SK-N-SH (cell line): ENCODE measurements around the gene RRN3. TPM values are rescaled to one million over a fixed set of nuclear protein-coding genes. Genes with fewer than 3 reads are reported as not detected.
"Not testable (repeated sequence)": the region's sequence is repeated elsewhere in the genome, so short reads cannot be mapped to it uniquely, and the experiment has no call there.

Experiments
- CTCF ChIA-PET: fragments of 300-600, 350-600 bp; formaldehyde crosslinking; extraction: SDS; loops from one replicate; lab custom pipeline; 2021; lab: Yijun Ruan, JAX
- POLR2A ChIA-PET: fragments of 350-600 bp; sonication (Branson Sonifier 250); formaldehyde crosslinking; extraction: SDS; loops from one replicate; lab custom pipeline; 2020; ENCODE audit warnings: antibody characterized with exemption, inconsistent platforms; lab: Yijun Ruan, JAX
- DNase-seq: peaks from one replicate; pipeline ENCODE4 v3.0.0; 2012
- H2AFZ ChIP-seq: fragments of 200-600 bp; sonication (generic); 2 replicates; pipeline ENCODE4 v1.8.1; 2016; ENCODE audit warnings: antibody characterized with exemption, mild to moderate bottlenecking, low read depth
- H3F3A ChIP-seq: fragments of 200-600 bp; sonication (generic); replicated peaks from 2 replicates; pipeline ENCODE3; 2016; ENCODE audit warnings: antibody characterized with exemption, mild to moderate bottlenecking; ENCODE audit not compliant: insufficient read depth
- H3K27ac ChIP-seq, 2 experiments: fragments of 200-500 bp in 1 of 2; fragments of 200-600 bp in 1 of 2; sonication (Bioruptor generic) in 1 of 2; sonication (generic), shearing (Covaris generic) in 1 of 2; 2 replicates each; pipeline versions ENCODE4 v1.5.1 to v1.6.1; 2014 to 2016; ENCODE audit warnings: low read depth in 2 of 2, inconsistent platforms in 1 of 2, low read length in 1 of 2, mild to moderate bottlenecking in 1 of 2, mixed read lengths in 1 of 2
- H3K27me3 ChIP-seq: fragments of 200-600 bp; sonication (generic), shearing (Covaris generic); 2 replicates; pipeline ENCODE4 v1.6.1; 2016; ENCODE audit warnings: mixed run types; ENCODE audit not compliant: insufficient read depth
- H3K36me3 ChIP-seq, 2 experiments: fragments of 200-500 bp in 1 of 2; fragments of 200-600 bp in 1 of 2; sonication (Bioruptor generic) in 1 of 2; sonication (generic) in 1 of 2; replicated peaks in 1 of 2; 2 replicates each; pipeline versions ENCODE3 to v1.5.1; 2014 to 2016; ENCODE audit warnings: low read length in 1 of 2, mild to moderate bottlenecking in 1 of 2; ENCODE audit not compliant: insufficient read depth in 2 of 2, control insufficient read depth in 1 of 2
- H3K4me1 ChIP-seq, 2 experiments: fragments of 200-500 bp in 1 of 2; fragments of 200-600 bp in 1 of 2; sonication (Bioruptor generic) in 1 of 2; sonication (generic), shearing (Covaris generic) in 1 of 2; 2 replicates each; pipeline versions ENCODE4 v1.5.1 to v1.6.1; 2014 to 2016; ENCODE audit warnings: low read depth in 1 of 2, low read length in 1 of 2, mixed run types in 1 of 2; ENCODE audit not compliant: insufficient read depth in 2 of 2, control insufficient read depth in 1 of 2
- H3K4me2 ChIP-seq: fragments of 200-600 bp; sonication (generic), shearing (Covaris generic); 2 replicates; pipeline ENCODE4 v1.6.1; 2017; ENCODE audit warnings: mixed run types
- H3K4me3 ChIP-seq, 2 experiments: fragments of 200-500 bp in 1 of 2; fragments of 200-600 bp in 1 of 2; sonication (Bioruptor generic) in 1 of 2; sonication (generic), shearing (Covaris generic) in 1 of 2; 2 replicates each; pipeline versions ENCODE4 v1.5.1 to v1.8.1; 2014 to 2016; ENCODE audit warnings: low read depth in 2 of 2, inconsistent platforms in 1 of 2, low read length in 1 of 2, mild to moderate bottlenecking in 1 of 2, mixed read lengths in 1 of 2, moderate library complexity in 1 of 2
- H3K79me2 ChIP-seq: fragments of 200-600 bp; sonication (generic); 2 replicates; pipeline ENCODE4 v1.8.1; 2017; ENCODE audit warnings: mild to moderate bottlenecking; ENCODE audit not compliant: insufficient read depth
- H3K9ac ChIP-seq: fragments of 200-600 bp; sonication (generic); 2 replicates; pipeline ENCODE4 v1.6.1; 2017; ENCODE audit warnings: mixed run types
- H3K9me2 ChIP-seq: fragments of 200-600 bp; sonication (generic); 2 replicates; pipeline ENCODE4 v1.6.1; 2017; ENCODE audit warnings: mixed run types
- H3K9me3 ChIP-seq: fragments of 200-600 bp; sonication (generic); 2 replicates; pipeline ENCODE4 v1.6.1; 2017; ENCODE audit warnings: mixed run types, mild to moderate bottlenecking, moderate library complexity
- H4K20me1 ChIP-seq: fragments of 200-600 bp; sonication (generic); 2 replicates; pipeline ENCODE4 v1.6.1; 2017; ENCODE audit warnings: mild to moderate bottlenecking, mixed run types; ENCODE audit not compliant: insufficient read depth
- CTCF ChIP-seq: fragments of 200-600 bp; sonication (generic); IDR thresholded peaks from 2 replicates; pipeline ENCODE4 v1.6.1; 2017; ENCODE audit warnings: antibody characterized with exemption, mild to moderate bottlenecking, moderate library complexity
- WGBS: methylation state at CpG from one replicate; pipeline ENCODE4 v1.1.6; 2017; ENCODE audit warnings: low lambda C conversion rate; 5-methylcytosine and 5-hydroxymethylcytosine counted together
- polyA plus RNA-seq, 3 experiments: library from polyadenylated mRNA; depleted of rRNA; stranded (reverse); fragments of >200 nt; gene quantifications; 2 replicates each; pipeline ENCODE4 v1.2.3, GENCODE V29; 2012

Gene RRN3
- polyA plus RNA-seq, 1 of the 3 experiments (the other 2 are of a cell fraction) = 21.3 TPM

- H3K79me2 ChIP-seq = peaks cover 42% of the 10 kb centered on the region
- H3F3A ChIP-seq, POLR2A ChIA-PET, H3K9me3 ChIP-seq, CTCF ChIA-PET, H3K27me3 ChIP-seq, H3K4me1 ChIP-seq, H3K4me3 ChIP-seq, DNase-seq, H4K20me1 ChIP-seq, H3K27ac ChIP-seq, H3K9ac ChIP-seq, H3K4me2 ChIP-seq, H2AFZ ChIP-seq, H3K9me2 ChIP-seq: not testable (repeated sequence)
- peaks cover 14 to 32% of the 10 kb centered on the region in 2 experiments for H3K36me3 ChIP-seq
- TF ChIP-seq CTCF = peak; percentile 29
- 93% methylated on average over 1 of the region's 1 CpG for WGBS
These were observed 3.3 kb downstream of the RRN3 start for GRCh38 chr16:15090663-15091269.

- H2AFZ ChIP-seq, H3K9me3 ChIP-seq, H3K9ac ChIP-seq, CTCF ChIA-PET, POLR2A ChIA-PET, H3K27me3 ChIP-seq, DNase-seq, H3K4me1 ChIP-seq, H3K9me2 ChIP-seq, H3F3A ChIP-seq, H3K4me3 ChIP-seq, H3K79me2 ChIP-seq, H3K4me2 ChIP-seq, H3K27ac ChIP-seq, H4K20me1 ChIP-seq: not testable (repeated sequence)
- 94% methylated on average over 3 of the region's 3 CpGs for WGBS
- peaks cover 34 to 51% of the 10 kb centered on the region in 2 experiments for H3K36me3 ChIP-seq
These were observed 11.3 kb downstream of the RRN3 start for GRCh38 chr16:15082788-15083187.

GRCh38 chr16:15080883-15081282 is 13.2 kb downstream of the RRN3 start:
- H3K27me3 ChIP-seq, H3K9me3 ChIP-seq, H3K79me2 ChIP-seq, H3K4me1 ChIP-seq, CTCF ChIA-PET, H3K9me2 ChIP-seq, H3K9ac ChIP-seq, H3K4me2 ChIP-seq, DNase-seq, H3F3A ChIP-seq, H3K4me3 ChIP-seq, POLR2A ChIA-PET, H2AFZ ChIP-seq, H3K27ac ChIP-seq, H4K20me1 ChIP-seq: not testable (repeated sequence)
- peaks cover 33 to 46% of the 10 kb centered on the region in 2 experiments for H3K36me3 ChIP-seq
- WGBS = 58% methylated on average over 1 of the region's 1 CpG

- CTCF ChIA-PET = interaction anchor here (0.7 kb wide), 1 partner anchor 19 kb away, joined by 3 read pairs; no protein-coding TSS in a partner anchor
- POLR2A ChIA-PET = not testable (repeated sequence)
These were observed 17.9 kb downstream of the RRN3 start for GRCh38 chr16:15076161-15076560.

More at GRCh38 chr16:15076161-15076560, 17.9 kb downstream of the RRN3 start:
- not testable (repeated sequence) for H3K4me2 ChIP-seq, H3K79me2 ChIP-seq, DNase-seq, H3K4me1 ChIP-seq, H4K20me1 ChIP-seq, H3K27me3 ChIP-seq, H3K4me3 ChIP-seq, H3K9me2 ChIP-seq, H3K9ac ChIP-seq, H3K9me3 ChIP-seq, H2AFZ ChIP-seq, H3K27ac ChIP-seq
- Histone ChIP-seq H3F3A (peaks cover 20% of the 10 kb centered on the region), H3K36me3 (peaks cover 42 to 43% of the 10 kb centered on the region in 2 experiments)
- 95% methylated on average over 2 of the region's 2 CpGs for WGBS
